Measurements from ENCODE around the gene PCDH15.

Gene PCDH15

GRCh38 chr10:53833908-53834307 lies 967.1 kb downstream of the PCDH15 start:
- Histone ChIP-seq H3K14ac (ENCODE audit: low read length) (no peak overlapping the region), H3K23ac (ENCODE audit: low read depth, low read length, poor library complexity) (no peak overlapping the region), H2BK5ac (ENCODE audit: low read length) (no peak overlapping the region), H2AK5ac (ENCODE audit: low read depth, low read length) (no peak overlapping the region), H3K9me3 (replicated peaks in 1 of 2; ENCODE audit: control insufficient read depth in 2 of 2, insufficient read depth in 1 of 2, low read depth in 1 of 2, low read length in 2 of 2) (no peaks in the 10 kb centered on the region), H2BK12ac (ENCODE audit: low read length) (no peak overlapping the region), H4K8ac (ENCODE audit: low read depth, low read length) (no peak overlapping the region), H3K4me3 (ENCODE audit: low read length in 2 of 2) (no peak overlapping the region), H3K4me1 (ENCODE audit: control insufficient read depth in 2 of 2, insufficient read depth in 1 of 2, low read depth in 1 of 2, low read length in 2 of 2) (no peaks in the 10 kb centered on the region), H3K4me2 (ENCODE audit: insufficient read depth, low read length, poor library complexity, severe bottlenecking) (no peak overlapping the region), H3K4ac (ENCODE audit: low read length) (no peak overlapping the region), H3K27me3 (ENCODE audit: control insufficient read depth in 3 of 3, insufficient read depth in 3 of 3, low read depth in 1 of 3, low read length in 3 of 3) (no peaks in the 10 kb centered on the region), H3K27ac (replicated peaks; ENCODE audit: low read length) (no peak overlapping the region), H2AFZ (ENCODE audit: low read length) (no peak overlapping the region), H2BK120ac (ENCODE audit: low read depth, low read length) (no peak overlapping the region), H2BK15ac (ENCODE audit: low read length) (no peak overlapping the region), H3K9ac (ENCODE audit: low read depth, low read length, poor library complexity) (no peak overlapping the region), H3K79me1 (ENCODE audit: low read depth, low read length) (no peaks in the 10 kb centered on the region), H3K18ac (ENCODE audit: low read length) (no peak overlapping the region), H3K36me3 (replicated peaks in 1 of 2; ENCODE audit: control insufficient read depth in 2 of 2, insufficient read depth in 2 of 2, low read length in 2 of 2) (no peaks in the 10 kb centered on the region), H4K91ac (ENCODE audit: low read depth, low read length, poor library complexity) (no peak overlapping the region)
- DNase-seq (ENCODE audit: low spot score): no peak
- no CpG with 5 or more reads among the region's 2 CpGs for WGBS, 2 donors (ENCODE audit: extremely low coverage in 2 of 2, insufficient read length in 2 of 2, insufficient replicate concordance in 1 of 2)

DNA sequence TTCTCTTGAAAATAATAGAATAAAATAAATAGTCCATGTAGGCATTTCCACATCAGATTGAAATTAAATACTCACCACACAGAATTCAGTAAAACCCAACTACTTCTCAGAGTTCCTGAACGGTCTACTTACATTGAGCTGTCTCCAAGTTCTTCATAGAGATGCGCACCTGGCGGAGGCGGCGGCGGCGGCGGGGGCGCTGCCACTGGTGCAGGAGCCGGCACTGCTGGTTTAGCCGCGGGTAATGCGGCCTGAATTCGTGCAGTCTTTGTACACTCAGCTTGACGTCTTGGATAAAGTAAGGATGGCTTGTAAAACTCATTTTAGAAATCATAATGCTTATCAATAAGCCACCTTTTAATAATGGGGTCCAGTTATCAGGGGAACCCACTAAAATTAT lies 973.8 kb downstream of the PCDH15 start:
- H3K9me3 ChIP-seq (replicated peaks in 1 of 2; ENCODE audit: control insufficient read depth in 2 of 2, insufficient read depth in 1 of 2, low read depth in 1 of 2, low read length in 2 of 2): no peaks in the 10 kb centered on the region
- no peak overlapping the region for H3K14ac ChIP-seq (ENCODE audit: low read length)
- no peak overlapping the region for H3K23ac ChIP-seq (ENCODE audit: low read depth, low read length, poor library complexity)
- H3K36me3 ChIP-seq (replicated peaks in 1 of 2; ENCODE audit: control insufficient read depth in 2 of 2, insufficient read depth in 2 of 2, low read length in 2 of 2): no peaks in the 10 kb centered on the region
- no peaks in the 10 kb centered on the region for H3K4me1 ChIP-seq (ENCODE audit: control insufficient read depth in 2 of 2, insufficient read depth in 1 of 2, low read depth in 1 of 2, low read length in 2 of 2)
- no peak overlapping the region for H2AFZ ChIP-seq (ENCODE audit: low read length)
- H3K27ac ChIP-seq (replicated peaks; ENCODE audit: low read length): no peak overlapping the region
- no peak overlapping the region for H3K18ac ChIP-seq (ENCODE audit: low read length)
- WGBS, 2 donors (ENCODE audit: extremely low coverage in 2 of 2, insufficient read length in 2 of 2, insufficient replicate concordance in 1 of 2): no CpG with 5 or more reads among the region's 15 CpGs
- H3K4me2 ChIP-seq (ENCODE audit: insufficient read depth, low read length, poor library complexity, severe bottlenecking): no peak overlapping the region
- DNase-seq (ENCODE audit: low spot score): no peak
- H4K91ac ChIP-seq (ENCODE audit: low read depth, low read length, poor library complexity): no peak overlapping the region
- H3K79me1 ChIP-seq (ENCODE audit: low read depth, low read length): no peaks in the 10 kb centered on the region
- H2BK15ac ChIP-seq (ENCODE audit: low read length): no peak overlapping the region
- H4K8ac ChIP-seq (ENCODE audit: low read depth, low read length): no peak overlapping the region
- no peak overlapping the region for H2BK120ac ChIP-seq (ENCODE audit: low read depth, low read length)
- no peak overlapping the region for H3K9ac ChIP-seq (ENCODE audit: low read depth, low read length, poor library complexity)
- no peaks in the 10 kb centered on the region for H3K27me3 ChIP-seq (ENCODE audit: control insufficient read depth in 3 of 3, insufficient read depth in 3 of 3, low read depth in 1 of 3, low read length in 3 of 3)
- no peak overlapping the region for H2AK5ac ChIP-seq (ENCODE audit: low read depth, low read length)
- no peak overlapping the region for H2BK12ac ChIP-seq (ENCODE audit: low read length)
- H2BK5ac ChIP-seq (ENCODE audit: low read length): no peak overlapping the region
- H3K4me3 ChIP-seq (ENCODE audit: low read length in 2 of 2): no peak overlapping the region
- no peak overlapping the region for H3K4ac ChIP-seq (ENCODE audit: low read length)

GRCh38 chr10:53808677-53809372 lies 992.2 kb downstream of the PCDH15 start:
- no peak overlapping the region for H4K91ac ChIP-seq (ENCODE audit: low read depth, low read length, poor library complexity)
- no peak overlapping the region for H3K4ac ChIP-seq (ENCODE audit: low read length)
- no peak overlapping the region for H2BK5ac ChIP-seq (ENCODE audit: low read length)
- H3K18ac ChIP-seq (ENCODE audit: low read length): no peak overlapping the region
- H3K36me3 ChIP-seq (replicated peaks in 1 of 2; ENCODE audit: control insufficient read depth in 2 of 2, insufficient read depth in 2 of 2, low read length in 2 of 2): no peaks in the 10 kb centered on the region
- no peak overlapping the region for H2BK120ac ChIP-seq (ENCODE audit: low read depth, low read length)
- no peak overlapping the region for H3K27ac ChIP-seq (replicated peaks; ENCODE audit: low read length)
- H4K8ac ChIP-seq (ENCODE audit: low read depth, low read length): no peak overlapping the region
- peaks cover 0 to 3% of the 10 kb centered on the region in 2 donors for H3K4me1 ChIP-seq (ENCODE audit: control insufficient read depth in 2 of 2, insufficient read depth in 1 of 2, low read depth in 1 of 2, low read length in 2 of 2)
- no peak overlapping the region for H3K4me3 ChIP-seq (ENCODE audit: low read length in 2 of 2)
- no CpG with 5 or more reads among the region's 8 CpGs for WGBS, 2 donors (ENCODE audit: extremely low coverage in 2 of 2, insufficient read length in 2 of 2, insufficient replicate concordance in 1 of 2)
- no peaks in the 10 kb centered on the region for H3K79me1 ChIP-seq (ENCODE audit: low read depth, low read length)
- H3K27me3 ChIP-seq (ENCODE audit: control insufficient read depth in 3 of 3, insufficient read depth in 3 of 3, low read depth in 1 of 3, low read length in 3 of 3): no peaks in the 10 kb centered on the region
- H2BK15ac ChIP-seq (ENCODE audit: low read length): no peak overlapping the region
- H2BK12ac ChIP-seq (ENCODE audit: low read length): no peak overlapping the region
- H3K14ac ChIP-seq (ENCODE audit: low read length): no peak overlapping the region
- peak overlapping the region; percentile 3 for H2AFZ ChIP-seq (ENCODE audit: low read length)
- H3K9ac ChIP-seq (ENCODE audit: low read depth, low read length, poor library complexity): no peak overlapping the region
- DNase-seq (ENCODE audit: low spot score): no peak
- H3K9me3 ChIP-seq (replicated peaks in 1 of 2; ENCODE audit: control insufficient read depth in 2 of 2, insufficient read depth in 1 of 2, low read depth in 1 of 2, low read length in 2 of 2): no peaks in the 10 kb centered on the region
- H3K4me2 ChIP-seq (ENCODE audit: insufficient read depth, low read length, poor library complexity, severe bottlenecking): no peak overlapping the region
- no peak overlapping the region for H2AK5ac ChIP-seq (ENCODE audit: low read depth, low read length)
- no peak overlapping the region for H3K23ac ChIP-seq (ENCODE audit: low read depth, low read length, poor library complexity)

- no peaks in the 10 kb centered on the region for H3K36me3 ChIP-seq (replicated peaks in 1 of 2; ENCODE audit: control insufficient read depth in 2 of 2, insufficient read depth in 2 of 2, low read length in 2 of 2)
- no peaks in the 10 kb centered on the region for H3K27me3 ChIP-seq (ENCODE audit: control insufficient read depth in 3 of 3, insufficient read depth in 3 of 3, low read depth in 1 of 3, low read length in 3 of 3)
- H3K27ac ChIP-seq (replicated peaks; ENCODE audit: low read length): no peak overlapping the region
- H2BK15ac ChIP-seq (ENCODE audit: low read length): no peak overlapping the region
- no peak overlapping the region for H3K23ac ChIP-seq (ENCODE audit: low read depth, low read length, poor library complexity)
- H3K4me3 ChIP-seq (ENCODE audit: low read length in 2 of 2): no peak overlapping the region
- no peak overlapping the region for H2BK120ac ChIP-seq (ENCODE audit: low read depth, low read length)
- no peaks in the 10 kb centered on the region for H3K79me1 ChIP-seq (ENCODE audit: low read depth, low read length)
- H2AFZ ChIP-seq (ENCODE audit: low read length): no peak overlapping the region
- no peak overlapping the region for H4K91ac ChIP-seq (ENCODE audit: low read depth, low read length, poor library complexity)
- no peaks in the 10 kb centered on the region for H3K4me1 ChIP-seq (ENCODE audit: control insufficient read depth in 2 of 2, insufficient read depth in 1 of 2, low read depth in 1 of 2, low read length in 2 of 2)
- DNase-seq (ENCODE audit: low spot score): no peak
- no peak overlapping the region for H3K14ac ChIP-seq (ENCODE audit: low read length)
- no peak overlapping the region for H2BK5ac ChIP-seq (ENCODE audit: low read length)
- H2AK5ac ChIP-seq (ENCODE audit: low read depth, low read length): no peak overlapping the region
- WGBS, 2 donors (ENCODE audit: extremely low coverage in 2 of 2, insufficient read length in 2 of 2, insufficient replicate concordance in 1 of 2): no CpG with 5 or more reads among the region's 8 CpGs
- no peak overlapping the region for H2BK12ac ChIP-seq (ENCODE audit: low read length)
- H4K8ac ChIP-seq (ENCODE audit: low read depth, low read length): no peak overlapping the region
- no peak overlapping the region for H3K4ac ChIP-seq (ENCODE audit: low read length)
- H3K9me3 ChIP-seq (replicated peaks in 1 of 2; ENCODE audit: control insufficient read depth in 2 of 2, insufficient read depth in 1 of 2, low read depth in 1 of 2, low read length in 2 of 2): peaks cover 0 to under 1% of the 10 kb centered on the region in 2 donors
- no peak overlapping the region for H3K9ac ChIP-seq (ENCODE audit: low read depth, low read length, poor library complexity)
- no peak overlapping the region for H3K18ac ChIP-seq (ENCODE audit: low read length)
- no peak overlapping the region for H3K4me2 ChIP-seq (ENCODE audit: insufficient read depth, low read length, poor library complexity, severe bottlenecking)
Measured at GRCh38 chr10:53786236-53786900, 1014.7 kb downstream of the PCDH15 start.

Data from neuronal stem cell (in vitro differentiated cells).